Measurements from ENCODE around the gene SMARCA2.
A peak's percentile ranks its signal among the peaks of the same experiment; 100 is the strongest.

The SMARCA2 gene

GRCh38 chr9:2220036-2220435, 204.9 kb downstream of the SMARCA2 start:
- no peak for DNase-seq

- DNase-seq: no peak
Observed at GRCh38 chr9:2227144-2227867, 212.2 kb downstream of the SMARCA2 start.

GRCh38 chr9:2228132-2228531, 213.0 kb downstream of the SMARCA2 start:
- peak; percentile 72 for DNase-seq

- no peak for DNase-seq
Observed at GRCh38 chr9:2228641-2229040, 213.5 kb downstream of the SMARCA2 start.

- peak; percentile 12 for DNase-seq
Observed at GRCh38 chr9:2229109-2229721, 214.1 kb downstream of the SMARCA2 start.

- no peak for DNase-seq
Observed at GRCh38 chr9:2230362-2230761, 215.2 kb downstream of the SMARCA2 start.

- DNase-seq: no peak
Observed at GRCh38 chr9:2231101-2231500, 216.0 kb downstream of the SMARCA2 start.

GRCh38 chr9:2231829-2232228, 216.7 kb downstream of the SMARCA2 start:
- no peak for DNase-seq

GRCh38 chr9:2233274-2233673, 218.1 kb downstream of the SMARCA2 start:
- no peak for DNase-seq

GRCh38 chr9:2234371-2234893, 219.3 kb downstream of the SMARCA2 start:
- DNase-seq: no peak

- no peak for DNase-seq
Observed at GRCh38 chr9:2235623-2236022, 220.5 kb downstream of the SMARCA2 start.

GRCh38 chr9:2236850-2237249, 221.7 kb downstream of the SMARCA2 start:
- DNase-seq: no peak

- DNase-seq: peak; percentile 61
Observed at GRCh38 chr9:2241461-2241835, 226.3 kb downstream of the SMARCA2 start.

- peak; percentile 90 for DNase-seq
Observed at GRCh38 chr9:2241836-2242741, 226.9 kb downstream of the SMARCA2 start.

GRCh38 chr9:2242831-2243330, 227.7 kb downstream of the SMARCA2 start:
- DNase-seq: no peak

Data from hematopoietic multipotent progenitor cell treated with erythropoietin and hydrocortisone succinate and interleukin-3 and kit ligand, for 4 days (in vitro differentiated cells).